ENCODE measurements around the gene APBB3.

Gene APBB3

GRCh38 chr5:140574165-140574564, 9.8 kb upstream of the APBB3 start:
- DNase-seq: no peak

- DNase-seq: no peak
These were observed 9.3 kb upstream of the APBB3 start for GRCh38 chr5:140573683-140574082.

- DNase-seq: no peak
These were observed 6.7 kb upstream of the APBB3 start for GRCh38 chr5:140571105-140571504.

GRCh38 chr5:140570488-140570887, 6.1 kb upstream of the APBB3 start:
- DNase-seq: no peak

GRCh38 chr5:140570058-140570457, 5.7 kb upstream of the APBB3 start:
- no peak for DNase-seq

- no peak for DNase-seq
These were observed 4.8 kb upstream of the APBB3 start for GRCh38 chr5:140569197-140569596.

- DNase-seq: no peak
These were observed 4.2 kb upstream of the APBB3 start for GRCh38 chr5:140568443-140569063.

GRCh38 chr5:140567871-140568270, 3.5 kb upstream of the APBB3 start:
- no peak for DNase-seq

- no peak for DNase-seq
These were observed 2.9 kb upstream of the APBB3 start for GRCh38 chr5:140567136-140567818.

- no peak for DNase-seq
These were observed 2.3 kb upstream of the APBB3 start for GRCh38 chr5:140566665-140567064.

GRCh38 chr5:140565780-140566095, 1.3 kb upstream of the APBB3 start:
- DNase-seq: no peak

GRCh38 chr5:140565024-140565779, 804 bp upstream of the APBB3 start:
- DNase-seq: no peak

- DNase-seq: no peak
These were observed 802 bp downstream of the APBB3 start for GRCh38 chr5:140563596-140563995.

- DNase-seq: no peak
These were observed 2.5 kb downstream of the APBB3 start for GRCh38 chr5:140561753-140562523.

GRCh38 chr5:140560227-140560626, 4.2 kb downstream of the APBB3 start:
- DNase-seq: no peak

GRCh38 chr5:140558542-140558941, 5.9 kb downstream of the APBB3 start:
- no peak for DNase-seq

GRCh38 chr5:140557965-140558364, 6.4 kb downstream of the APBB3 start:
- no peak for DNase-seq

- peak; percentile 59 for DNase-seq
These were observed 7.1 kb downstream of the APBB3 start, which contains the start of gene SRA1 for GRCh38 chr5:140557136-140557805. SRA1 (minus strand) TSS chr5:140557473; CDS start chr5:140557452, 21 bp downstream.

- DNase-seq: no peak
These were observed 8.0 kb downstream of the APBB3 start for GRCh38 chr5:140556438-140556837.

- DNase-seq: no peak
These were observed 8.6 kb downstream of the APBB3 start for GRCh38 chr5:140555747-140556312.

GRCh38 chr5:140554454-140554853, 9.9 kb downstream of the APBB3 start:
- DNase-seq: no peak

- no peak for DNase-seq
These were observed 10.7 kb downstream of the APBB3 start for GRCh38 chr5:140553657-140554056.
